NOMO-1 treated with dmso at 0.1 percent for 144 hours (cell line): Measurements from ENCODE around the gene ZNF722.
"Not testable (repeated sequence)": the region's sequence is repeated elsewhere in the genome, so short reads cannot be mapped to it uniquely, and the experiment has no call there.

ENCODE experiments used
- DNase-seq: peaks from one replicate; lab custom pipeline; 2025; ENCODE audit not compliant: unreplicated experiment; lab: John Stamatoyannopoulos, UW

Gene ZNF722

GRCh38 chr7:63998549-63998948 lies at the start of gene ZNF722:
ZNF722 (plus strand) TSS chr7:63998849; CDS start chr7:63998962, 113 bp downstream.
- DNase-seq: no peak

DNA sequence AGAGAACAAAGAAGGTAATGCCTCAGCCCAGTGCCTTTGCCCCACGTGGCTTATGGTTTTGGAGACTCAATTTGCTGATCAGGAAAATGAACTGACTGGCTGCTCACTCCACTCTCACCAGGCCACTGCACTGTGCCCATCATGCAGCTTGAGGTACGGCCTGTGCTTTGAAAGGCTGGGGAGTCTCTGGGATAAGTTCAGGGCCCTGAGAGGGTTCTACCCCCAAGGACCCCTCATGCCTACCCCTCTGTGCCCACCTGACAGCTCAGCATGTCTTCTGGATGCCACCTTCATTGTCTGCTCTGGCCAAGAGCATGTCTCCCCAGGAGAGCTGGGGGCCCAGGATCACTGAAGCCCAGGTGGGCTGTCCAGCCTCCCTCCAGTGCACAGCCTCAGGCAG lies 45.5 kb upstream of the ZNF722 start:
- no peak for DNase-seq

- DNase-seq: no peak
These were observed 30.0 kb upstream of the ZNF722 start for GRCh38 chr7:63968629-63969028.

GRCh38 chr7:64015496-64015895 lies 16.8 kb downstream of the ZNF722 start:
- not testable (repeated sequence) for DNase-seq

- no peak for DNase-seq
These were observed 36.7 kb downstream of the ZNF722 start for GRCh38 chr7:64035388-64035787.

- no peak for DNase-seq
These were observed 38.4 kb downstream of the ZNF722 start for GRCh38 chr7:64037095-64037494.

DNA sequence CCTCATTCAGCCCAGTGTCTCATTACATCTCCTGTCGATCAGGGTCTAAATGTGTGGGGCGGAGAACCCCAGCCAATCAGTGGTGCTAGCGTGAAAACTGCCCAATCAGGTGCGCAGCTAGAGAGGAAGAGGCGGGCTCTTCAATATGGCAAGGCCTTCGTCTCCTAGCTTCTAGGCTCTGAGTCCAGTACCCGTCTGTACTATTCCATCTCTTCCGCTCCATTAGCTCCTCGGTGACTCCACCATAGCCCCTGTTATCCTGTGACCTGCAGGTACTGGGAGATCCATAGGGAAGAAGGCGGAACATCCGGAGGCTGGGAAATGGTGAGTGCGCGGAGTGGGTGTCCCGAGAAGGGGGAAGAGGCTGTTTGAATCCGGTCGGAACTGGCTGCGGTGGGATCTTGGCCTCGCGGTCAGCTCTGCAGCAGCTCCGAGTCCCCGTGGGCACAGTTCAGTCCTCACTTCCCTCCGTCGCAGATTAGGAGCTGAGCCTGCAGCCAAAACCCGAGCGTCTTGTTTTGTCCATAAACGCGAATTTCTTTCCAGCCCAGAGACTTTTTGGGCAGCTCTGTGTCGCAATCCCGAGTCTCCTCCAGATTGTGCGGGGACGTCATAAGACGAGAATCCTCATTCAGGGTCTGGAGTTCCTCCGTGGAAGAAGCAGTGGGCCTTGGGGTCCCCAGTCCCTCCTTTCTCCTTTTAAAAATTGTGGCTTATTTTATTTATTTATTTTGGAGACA lies 46.8 kb downstream of the ZNF722 start, which contains the start of gene ZNF727:
Gene ZNF727, plus strand, starts transcription at position 134 of the 740 bp plus-strand sequence. Its CDS starts 188 bp downstream, at position 322.
- no peak for DNase-seq

DNA sequence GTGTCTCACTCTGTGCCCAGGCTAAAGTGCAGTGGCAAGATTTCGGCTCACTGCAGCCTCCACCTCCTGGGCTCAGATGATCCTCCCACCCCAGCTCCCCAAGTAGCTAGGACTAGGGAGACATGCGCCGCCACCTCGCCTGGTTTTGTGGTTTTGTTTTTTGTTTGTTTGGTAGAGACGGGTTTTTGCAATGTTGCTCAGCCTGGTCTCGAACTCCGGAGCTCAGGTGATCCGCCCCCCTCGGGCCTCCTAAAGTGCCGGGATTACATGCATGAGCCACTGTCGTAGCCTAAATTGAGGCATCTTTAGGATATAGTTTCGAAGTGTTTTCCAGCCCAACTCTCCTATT lies 47.4 kb downstream of the ZNF722 start:
- DNase-seq: no peak
